GM10266 (cell line): ENCODE measurements around the gene PSMA6.
"Not testable (repeated sequence)": the region's sequence is repeated elsewhere in the genome, so short reads cannot be mapped to it uniquely, and the experiment has no call there.

Source experiments
- DNase-seq: peaks from one replicate; pipeline ENCODE4 v3.0.0; 2012; ENCODE audit errors: extremely low spot score
- TF ChIP-seq, protein P1 (sequence below): IDR thresholded peaks from 2 replicates; pipeline ENCODE4 v1.5.1; 2012; ENCODE audit warnings: mild to moderate bottlenecking, low read depth; ENCODE audit not compliant: control insufficient read depth, insufficient read depth; ENCODE audit errors: missing control alignments

PSMA6 gene

DNA sequence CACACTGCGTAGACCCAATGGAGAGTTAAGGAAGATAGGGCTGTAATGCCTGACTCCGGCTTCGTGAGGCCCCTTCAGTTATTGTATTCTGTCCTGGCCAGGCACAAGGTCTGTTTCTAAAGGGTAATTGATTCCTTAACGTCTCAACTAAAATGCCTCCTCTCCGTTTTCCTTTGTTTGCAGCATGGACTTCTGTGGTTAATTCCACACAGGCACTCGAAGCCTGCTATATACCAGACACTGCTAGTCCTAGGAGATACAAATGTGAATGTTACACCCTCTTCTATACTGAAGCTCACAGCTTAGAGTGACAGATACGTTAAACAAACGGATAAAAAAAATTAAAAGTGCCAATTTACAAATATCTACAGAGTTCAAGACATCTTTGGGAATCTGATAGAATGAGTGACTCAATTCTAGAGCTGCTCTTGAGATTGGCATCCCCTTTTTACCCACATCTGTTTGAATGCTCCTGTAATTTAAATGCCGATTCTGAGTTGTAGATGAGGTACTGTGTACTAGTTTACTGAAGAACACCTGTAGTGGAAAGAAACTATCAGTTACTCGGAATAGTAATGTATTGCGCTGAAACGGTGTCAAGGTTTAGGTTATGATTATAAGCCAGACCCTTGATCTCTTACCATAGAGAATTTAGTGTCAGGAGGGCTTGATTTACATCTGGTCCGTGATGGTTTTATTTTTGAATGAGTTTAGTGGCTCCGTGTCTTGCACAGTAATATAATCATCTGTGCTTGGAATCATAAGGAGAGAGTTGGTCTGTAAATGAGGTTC is 784 bp downstream of the PSMA6 start:
- DNase-seq: no peak
- TF ChIP-seq, protein P1, sequence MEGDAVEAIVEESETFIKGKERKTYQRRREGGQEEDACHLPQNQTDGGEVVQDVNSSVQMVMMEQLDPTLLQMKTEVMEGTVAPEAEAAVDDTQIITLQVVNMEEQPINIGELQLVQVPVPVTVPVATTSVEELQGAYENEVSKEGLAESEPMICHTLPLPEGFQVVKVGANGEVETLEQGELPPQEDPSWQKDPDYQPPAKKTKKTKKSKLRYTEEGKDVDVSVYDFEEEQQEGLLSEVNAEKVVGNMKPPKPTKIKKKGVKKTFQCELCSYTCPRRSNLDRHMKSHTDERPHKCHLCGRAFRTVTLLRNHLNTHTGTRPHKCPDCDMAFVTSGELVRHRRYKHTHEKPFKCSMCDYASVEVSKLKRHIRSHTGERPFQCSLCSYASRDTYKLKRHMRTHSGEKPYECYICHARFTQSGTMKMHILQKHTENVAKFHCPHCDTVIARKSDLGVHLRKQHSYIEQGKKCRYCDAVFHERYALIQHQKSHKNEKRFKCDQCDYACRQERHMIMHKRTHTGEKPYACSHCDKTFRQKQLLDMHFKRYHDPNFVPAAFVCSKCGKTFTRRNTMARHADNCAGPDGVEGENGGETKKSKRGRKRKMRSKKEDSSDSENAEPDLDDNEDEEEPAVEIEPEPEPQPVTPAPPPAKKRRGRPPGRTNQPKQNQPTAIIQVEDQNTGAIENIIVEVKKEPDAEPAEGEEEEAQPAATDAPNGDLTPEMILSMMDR: no peak

- TF ChIP-seq, protein P1: no peak
- no peak for DNase-seq
Measured at GRCh38 chr14:35295845-35296161, 3.6 kb downstream of the PSMA6 start.

GRCh38 chr14:35296545-35296944 is 4.4 kb downstream of the PSMA6 start:
- TF ChIP-seq, protein P1: no peak

DNA sequence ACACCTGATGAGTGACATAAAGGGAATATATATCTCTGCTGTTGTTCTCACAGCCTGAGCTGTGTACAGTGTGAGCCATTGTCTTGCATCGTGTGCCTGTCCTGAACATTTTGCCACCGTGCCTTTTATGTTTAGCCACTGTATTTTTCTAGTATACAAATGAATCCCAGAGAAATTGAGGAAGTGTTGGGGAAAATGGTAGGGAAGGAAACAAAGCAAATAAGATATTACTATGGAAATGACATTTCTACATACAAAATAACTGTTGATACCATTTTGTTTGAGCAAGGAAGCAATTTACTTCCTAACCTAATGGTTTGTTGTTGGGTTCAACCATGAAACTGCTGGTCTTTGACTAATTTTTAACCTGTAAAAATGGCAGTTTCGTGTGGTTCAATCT is 5.5 kb downstream of the PSMA6 start:
- TF ChIP-seq, protein P1: no peak
- DNase-seq: no peak

More at GRCh38 chr14:35296545-35296944, 4.4 kb downstream of the PSMA6 start:
- DNase-seq: no peak

DNA sequence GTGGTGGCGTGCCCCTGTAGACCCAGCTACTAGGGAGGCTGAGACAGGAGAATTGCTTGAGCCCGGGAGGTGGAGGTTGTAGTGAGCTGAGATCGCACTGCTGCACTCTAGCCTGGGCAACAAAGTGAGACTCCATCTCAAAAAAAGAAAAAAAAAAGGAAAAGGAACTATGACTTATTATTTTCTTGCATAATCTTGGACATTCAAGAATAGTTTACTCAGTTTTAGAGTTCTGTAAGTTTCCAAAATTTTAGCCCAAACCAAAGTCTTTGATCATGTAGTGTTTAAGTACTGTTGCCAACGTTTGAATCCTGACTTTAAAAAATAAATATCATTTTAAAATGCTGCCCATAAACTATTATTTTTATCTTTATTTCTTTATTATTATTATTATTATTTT is 6.2 kb downstream of the PSMA6 start:
- DNase-seq: no peak
- TF ChIP-seq, protein P1: no peak

GRCh38 chr14:35299708-35300107 is 7.5 kb downstream of the PSMA6 start:
- TF ChIP-seq, protein P1: no peak
- DNase-seq: no peak

DNA sequence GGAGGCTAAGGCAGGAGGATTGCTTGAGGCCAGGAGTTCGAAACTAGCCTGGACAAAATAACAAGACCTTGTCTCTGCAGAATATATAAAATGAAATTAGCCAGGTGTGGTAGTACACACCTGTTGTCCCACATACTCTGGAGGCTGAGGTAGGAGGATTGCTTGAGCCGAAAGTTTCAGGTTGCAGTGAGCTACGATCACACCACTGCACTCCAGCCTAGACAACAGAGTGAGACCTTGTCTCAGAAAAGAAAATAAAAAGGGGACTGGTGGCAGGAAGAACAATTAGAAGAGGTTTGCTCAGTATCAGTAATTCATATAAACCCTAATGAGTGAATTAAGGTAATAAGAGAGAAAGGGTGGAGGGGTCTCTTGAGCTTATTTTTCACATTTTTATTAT is 8.0 kb downstream of the PSMA6 start:
- DNase-seq: no peak
- TF ChIP-seq, protein P1: no peak

- not testable (repeated sequence) for DNase-seq
Measured at GRCh38 chr14:35301334-35301733, 9.2 kb downstream of the PSMA6 start.
